Common myeloid progenitor, CD34-positive (primary cell): ENCODE measurements around the gene MPV17L2. TPM values are rescaled to one million over a fixed set of nuclear protein-coding genes. Genes with fewer than 3 reads are reported as not detected.

ENCODE experiments used
- CTCF ChIA-PET: fragments of 350-600 bp; sonication (Branson Sonifier 250); formaldehyde crosslinking; loops from one replicate; lab custom pipeline; 2021; ENCODE audit warnings: antibody characterized with exemption; lab: Charles Lee
- POLR2A ChIA-PET: fragments of 350-600 bp; sonication (Branson Sonifier 250); formaldehyde crosslinking; loops from one replicate; lab custom pipeline; 2021; ENCODE audit warnings: antibody characterized with exemption; lab: Charles Lee
- DNase-seq, 3 donors: peaks; one replicate each; pipeline versions ENCODE4 v3.0.0 to v3.0.0-alpha.2; 2013
- H3K27ac ChIP-seq, 2 experiments: 1 replicate in 1 of 2; 2 replicates in 1 of 2; pipeline ENCODE4 v1.7.0; 2013; ENCODE audit warnings: inconsistent platforms in 2 of 2, low read length in 2 of 2, mild to moderate bottlenecking in 2 of 2, low read depth in 1 of 2, moderate library complexity in 1 of 2; ENCODE audit not compliant: severe bottlenecking in 2 of 2, insufficient read depth in 1 of 2, poor library complexity in 1 of 2
- H3K27me3 ChIP-seq, 5 experiments: replicated peaks in 2 of 5; 1 replicate in 3 of 5; 2 replicates in 2 of 5; pipeline versions ENCODE4 v1.6.1 to v1.7.0; 2013; ENCODE audit warnings: low read length in 4 of 5, mild to moderate bottlenecking in 2 of 5, moderate library complexity in 2 of 5, inconsistent platforms in 1 of 5; ENCODE audit not compliant: insufficient read depth in 5 of 5, control insufficient read depth in 4 of 5
- H3K36me3 ChIP-seq, 4 experiments: 1 replicate in 2 of 4; 2 replicates in 2 of 4; pipeline versions ENCODE4 v1.6.1 to v1.7.0; 2013; ENCODE audit warnings: low read length in 3 of 4, control low read depth in 1 of 4, mild to moderate bottlenecking in 1 of 4; ENCODE audit not compliant: control insufficient read depth in 4 of 4, insufficient read depth in 4 of 4
- H3K4me1 ChIP-seq, 4 experiments: 1 replicate in 3 of 4; 2 replicates in 1 of 4; pipeline versions ENCODE4 v1.6.1 to v1.7.1; 2013; ENCODE audit warnings: low read length in 3 of 4, mild to moderate bottlenecking in 3 of 4, control low read depth in 1 of 4, inconsistent platforms in 1 of 4, moderate library complexity in 1 of 4; ENCODE audit not compliant: control insufficient read depth in 4 of 4, insufficient read depth in 4 of 4; ENCODE audit errors: control extremely low read depth in 1 of 4
- H3K4me3 ChIP-seq, 7 experiments: 1 replicate in 4 of 7; 2 replicates in 3 of 7; pipeline versions ENCODE4 v1.5.1 to v1.7.0; 2013; ENCODE audit warnings: mild to moderate bottlenecking in 7 of 7, low read length in 6 of 7, moderate library complexity in 6 of 7, inconsistent platforms in 2 of 7, low read depth in 2 of 7, control low read depth in 1 of 7; ENCODE audit not compliant: insufficient read depth in 4 of 7, control insufficient read depth in 1 of 7; ENCODE audit errors: extremely low read depth in 1 of 7
- H3K9me3 ChIP-seq, 5 experiments: 1 replicate in 4 of 5; 2 replicates in 1 of 5; pipeline versions ENCODE4 v1.6.1 to v1.7.1; 2013; ENCODE audit warnings: low read length in 4 of 5, mild to moderate bottlenecking in 2 of 5, inconsistent platforms in 1 of 5, low read depth in 1 of 5, moderate library complexity in 1 of 5; ENCODE audit not compliant: control insufficient read depth in 4 of 5, insufficient read depth in 2 of 5; ENCODE audit errors: control extremely low read depth in 1 of 5
- WGBS: methylation state at CpG from one replicate; pipeline ENCODE4 v1.1.5; 2013; ENCODE audit not compliant: insufficient coverage; 5-methylcytosine and 5-hydroxymethylcytosine counted together
- polyA plus RNA-seq: library from polyadenylated mRNA; unstranded; fragments of 120-200 nt; gene quantifications from one replicate; pipeline ENCODE4 v1.2.1, GENCODE V29; 2013

Gene MPV17L2
- polyA plus RNA-seq = 5.3 TPM

DNA sequence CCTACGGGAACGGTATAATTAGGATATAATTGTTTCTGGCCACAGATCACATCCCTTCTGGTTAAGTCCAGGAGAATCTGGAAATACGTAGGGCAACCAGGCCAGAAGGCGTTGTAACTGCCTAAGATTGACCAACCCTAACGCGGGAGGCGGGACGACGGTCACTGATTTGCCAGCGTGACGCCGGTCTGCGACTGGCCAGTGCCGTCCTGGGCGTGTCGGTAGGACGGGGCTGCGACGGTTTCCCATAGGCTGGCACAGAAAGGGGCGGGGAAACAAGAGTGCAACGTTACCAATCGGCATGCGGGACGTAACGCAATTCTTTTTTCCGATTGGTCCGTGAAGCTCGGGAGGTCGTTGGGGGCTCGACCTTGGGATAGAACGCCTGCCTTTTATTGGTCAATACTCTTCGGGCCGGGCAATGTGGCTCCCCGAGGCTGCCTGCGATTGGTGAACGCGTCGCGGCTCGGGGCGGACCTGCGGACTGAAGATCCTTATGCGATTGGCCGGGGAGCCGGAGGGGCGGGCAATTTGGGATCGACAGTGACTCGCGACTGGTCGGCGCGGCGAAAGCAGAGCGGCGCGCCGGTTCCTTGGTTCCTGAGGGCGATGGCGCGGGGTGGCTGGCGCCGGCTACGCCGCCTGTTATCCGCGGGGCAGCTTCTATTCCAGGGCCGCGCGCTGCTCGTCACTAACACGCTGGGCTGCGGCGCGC lies at the start of gene MPV17L2:
Gene MPV17L2, plus strand, starts transcription at position 546 of the 715 bp plus-strand sequence. Its CDS starts 64 bp downstream, at position 610.
- WGBS = 0% methylated on average over 64 of the region's 74 CpGs
- CTCF ChIA-PET = interaction anchor here (1.0 to 4.9 kb wide), 14 partner anchors 9 to 65 kb away, joined by 3 to 49 read pairs (median 6); a partner anchor contains a TSS
- H3K27ac ChIP-seq = peak within 1 kb of the TSS; percentile 33 to 68
- peak within 1 kb of the TSS; percentile 55 to 89 (median 86) for H3K4me3 ChIP-seq
- DNase-seq = peak; percentile 100
- POLR2A ChIA-PET = interaction anchor here (0.6 to 2.3 kb wide), 3 partner anchors 40 to 256 kb away, joined by 3 to 6 read pairs (median 3); partner anchors contain the start of genes JUND and PIK3R2
- peaks cover 9 to 28% (median 23%) of the 10 kb centered on the region in 4 experiments for H3K4me1 ChIP-seq
- H3K9me3 ChIP-seq = no peaks in the 10 kb centered on the region
- peaks cover 0 to 17% (median 5%) of the 10 kb centered on the region in 4 experiments for H3K36me3 ChIP-seq
- no peaks in the 10 kb centered on the region for H3K27me3 ChIP-seq

DNA sequence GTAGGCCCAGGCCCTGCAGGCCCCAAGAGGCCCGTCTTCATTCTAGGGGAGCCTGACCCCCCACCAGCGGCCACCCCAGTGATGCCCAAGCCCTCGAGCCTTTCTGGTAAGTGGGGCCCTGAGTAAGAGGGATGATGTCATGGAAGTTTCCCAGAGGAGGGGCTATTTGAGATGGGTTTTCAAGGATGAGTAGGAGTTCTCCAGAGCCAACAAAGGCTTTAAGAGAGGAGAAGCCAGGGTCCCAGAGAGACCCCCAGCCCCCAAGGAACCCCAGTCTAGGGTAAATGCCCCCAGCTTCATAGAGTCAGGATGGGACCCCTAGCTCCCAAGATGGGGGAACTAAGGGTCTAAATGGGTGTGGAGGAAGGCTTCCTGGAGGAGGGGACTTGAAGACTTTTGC lies 49.1 kb upstream of the MPV17L2 start:
- WGBS = no CpG with 5 or more reads among the region's 3 CpGs
- no peaks in the 10 kb centered on the region for H3K4me1 ChIP-seq
- H3K27ac ChIP-seq = no peak overlapping the region
- no peaks in the 10 kb centered on the region for H3K9me3 ChIP-seq
- POLR2A ChIA-PET = no interaction called here
- no peaks in the 10 kb centered on the region for H3K27me3 ChIP-seq
- peaks cover 12 to 54% (median 44%) of the 10 kb centered on the region in 4 experiments for H3K36me3 ChIP-seq
- no peak for DNase-seq
- CTCF ChIA-PET = interaction anchor here (1.3 kb wide), 1 partner anchor 15 kb away, joined by 3 read pairs; no protein-coding TSS in a partner anchor
- H3K4me3 ChIP-seq = no peak overlapping the region

DNA sequence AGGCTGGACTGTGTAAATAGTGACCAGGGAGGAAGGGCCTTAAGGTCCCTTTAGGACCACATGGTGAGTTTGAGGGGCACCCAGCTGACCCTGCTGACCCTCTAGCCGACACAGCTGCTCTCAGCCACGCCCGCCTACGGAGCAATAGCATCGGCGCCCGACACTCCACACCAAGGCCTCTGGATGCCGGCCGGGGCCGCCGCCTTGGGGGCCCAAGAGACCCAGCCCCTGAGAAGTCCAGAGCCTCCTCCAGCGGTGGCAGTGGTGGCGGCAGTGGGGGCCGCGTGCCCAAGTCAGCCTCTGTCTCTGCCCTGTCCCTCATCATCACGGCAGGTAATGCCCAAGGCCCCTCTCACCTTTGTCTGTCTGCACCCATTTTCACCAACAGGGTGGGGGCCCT lies 48.7 kb upstream of the MPV17L2 start:
- no peak for DNase-seq
- Histone ChIP-seq H3K4me1 (no peaks in the 10 kb centered on the region), H3K36me3 (peaks cover 12 to 55% (median 44%) of the 10 kb centered on the region in 4 experiments), H3K9me3 (no peaks in the 10 kb centered on the region), H3K27me3 (no peaks in the 10 kb centered on the region), H3K4me3 (no peak overlapping the region), H3K27ac (no peak overlapping the region)
- ChIA-PET CTCF (interaction anchor here (1.3 kb wide), 1 partner anchor 16 kb away, joined by 3 read pairs; no protein-coding TSS in a partner anchor), POLR2A (no interaction called here)
- 98% methylated on average over 15 of the region's 16 CpGs for WGBS

DNA sequence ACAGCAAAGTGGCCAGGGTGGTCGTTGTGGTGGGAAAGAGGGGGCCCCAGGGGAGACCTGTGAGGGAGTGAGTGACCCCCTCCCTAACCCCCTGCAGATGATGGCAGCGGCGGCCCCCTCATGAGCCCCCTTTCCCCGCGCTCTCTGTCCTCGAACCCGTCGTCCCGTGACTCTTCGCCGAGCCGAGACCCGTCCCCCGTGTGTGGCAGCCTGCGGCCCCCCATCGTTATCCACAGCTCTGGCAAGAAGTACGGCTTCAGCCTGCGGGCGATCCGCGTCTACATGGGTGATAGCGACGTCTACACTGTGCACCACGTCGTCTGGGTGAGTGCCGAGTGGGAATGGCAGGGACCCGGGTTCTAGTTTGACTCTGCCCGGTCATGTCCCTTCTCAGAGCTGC lies 48.1 kb upstream of the MPV17L2 start:
- POLR2A ChIA-PET = no interaction called here
- CTCF ChIA-PET = interaction anchor here (1.0 to 1.6 kb wide), 3 partner anchors 9 to 16 kb away, joined by 3 to 11 read pairs (median 3); no protein-coding TSS in a partner anchor
- H3K36me3 ChIP-seq = peaks cover 12 to 59% (median 44%) of the 10 kb centered on the region in 4 experiments
- no peak overlapping the region for H3K27ac ChIP-seq
- no peak overlapping the region for H3K4me3 ChIP-seq
- DNase-seq = no peak
- H3K27me3 ChIP-seq = no peaks in the 10 kb centered on the region
- no peaks in the 10 kb centered on the region for H3K4me1 ChIP-seq
- 98% methylated on average over 25 of the region's 28 CpGs for WGBS
- no peaks in the 10 kb centered on the region for H3K9me3 ChIP-seq

DNA sequence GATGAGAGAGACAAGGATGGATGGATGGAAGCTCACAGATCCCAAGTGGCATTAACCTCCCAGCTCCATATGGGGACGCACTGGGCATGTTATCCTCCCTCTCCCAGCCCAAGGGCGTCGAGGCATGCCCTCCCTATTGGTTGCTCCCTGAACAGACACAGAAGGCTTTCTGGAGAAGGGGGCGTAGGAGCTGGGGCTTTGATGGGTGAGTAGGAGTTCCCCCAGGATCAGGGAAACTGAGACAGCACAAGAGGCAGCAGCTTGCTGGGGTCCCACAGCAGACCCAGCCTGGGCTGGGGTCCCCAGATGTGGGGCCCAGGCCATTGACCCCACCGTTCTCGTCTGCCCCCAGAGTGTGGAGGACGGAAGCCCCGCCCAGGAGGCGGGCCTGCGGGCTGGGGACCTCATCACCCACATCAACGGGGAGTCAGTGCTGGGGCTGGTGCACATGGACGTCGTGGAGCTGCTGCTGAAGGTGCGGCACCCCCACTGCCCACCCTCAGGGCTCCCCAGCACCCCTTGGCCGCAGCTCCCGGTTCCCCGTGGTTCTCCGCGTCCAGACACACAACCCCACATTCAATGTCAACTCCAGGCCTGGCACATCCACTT lies 47.5 kb upstream of the MPV17L2 start:
- DNase-seq = no peak
- H3K4me3 ChIP-seq = no peak overlapping the region

DNA sequence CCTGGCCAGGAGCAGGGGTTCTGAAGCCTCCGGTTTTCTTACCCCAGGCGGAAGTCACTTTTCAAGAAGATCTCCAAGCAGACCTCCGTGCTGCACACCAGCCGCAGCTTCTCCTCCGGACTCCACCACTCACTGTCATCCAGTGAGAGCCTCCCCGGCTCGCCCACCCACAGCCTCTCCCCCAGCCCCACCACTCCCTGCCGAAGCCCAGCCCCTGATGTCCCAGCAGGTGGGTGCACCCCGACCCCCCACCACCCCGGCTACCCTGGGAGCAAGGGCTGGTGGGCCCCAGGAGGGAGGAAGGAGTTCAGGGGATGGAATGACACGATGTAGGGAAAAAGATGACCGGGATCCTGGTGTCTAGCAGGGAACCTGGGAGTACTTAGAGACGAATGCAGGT lies 45.6 kb upstream of the MPV17L2 start:
- H3K27me3 ChIP-seq = no peaks in the 10 kb centered on the region
- H3K27ac ChIP-seq = no peak overlapping the region
- H3K36me3 ChIP-seq = peaks cover 12 to 51% (median 33%) of the 10 kb centered on the region in 4 experiments
- POLR2A ChIA-PET = no interaction called here
- 96% methylated on average over 10 of the region's 13 CpGs for WGBS
- peaks cover 0 to 11% (median 8%) of the 10 kb centered on the region in 4 experiments for H3K4me1 ChIP-seq
- peak overlapping the region in 1 of 7 experiments; percentile 2 for H3K4me3 ChIP-seq
- no peak for DNase-seq
- CTCF ChIA-PET = interaction anchor here (1.7 kb wide), 1 partner anchor 34 kb away, joined by 3 read pairs; no protein-coding TSS in a partner anchor
- no peaks in the 10 kb centered on the region for H3K9me3 ChIP-seq

More for the DNA sequence above, 47.5 kb upstream of the MPV17L2 start:
- POLR2A ChIA-PET = no interaction called here
- Histone ChIP-seq H3K4me1 (no peaks in the 10 kb centered on the region), H3K27me3 (no peaks in the 10 kb centered on the region), H3K9me3 (no peaks in the 10 kb centered on the region), H3K27ac (no peak overlapping the region), H3K36me3 (peaks cover 12 to 59% (median 41%) of the 10 kb centered on the region in 4 experiments)
- WGBS = 91% methylated on average over 13 of the region's 19 CpGs
- CTCF ChIA-PET = interaction anchor here (0.6 to 1.6 kb wide), 4 partner anchors 10 to 92 kb away, joined by 3 to 11 read pairs (median 3); no protein-coding TSS in a partner anchor
